NOMO-1 treated with dmso at 0.1 percent for 144 hours (cell line): ENCODE data around the gene TEAD3.
A peak's percentile ranks its signal among the peaks of the same experiment; 100 is the strongest.

Experiments
- DNase-seq: peaks from one replicate; lab custom pipeline; 2025; ENCODE audit not compliant: unreplicated experiment; lab: John Stamatoyannopoulos, UW

TEAD3 gene

DNA sequence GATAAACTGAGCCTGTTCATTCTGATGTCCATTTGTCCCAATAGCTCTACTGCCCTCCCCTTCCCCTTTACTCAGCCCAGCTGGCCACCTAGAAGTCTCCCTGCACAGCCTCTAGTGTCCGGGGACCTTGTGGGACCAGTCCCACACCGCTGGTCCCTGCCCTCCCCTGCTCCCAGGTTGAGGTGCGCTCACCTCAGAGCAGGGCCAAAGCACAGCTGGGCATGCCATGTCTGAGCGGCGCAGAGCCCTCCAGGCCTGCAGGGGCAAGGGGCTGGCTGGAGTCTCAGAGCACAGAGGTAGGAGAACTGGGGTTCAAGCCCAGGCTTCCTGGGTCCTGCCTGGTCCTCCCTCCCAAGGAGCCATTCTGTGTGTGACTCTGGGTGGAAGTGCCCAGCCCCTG, 69.4 kb downstream of the TEAD3 start:
- DNase-seq = no peak

GRCh38 chr6:35426074-35426473, 70.8 kb downstream of the TEAD3 start:
- peak; percentile 29 for DNase-seq

DNA sequence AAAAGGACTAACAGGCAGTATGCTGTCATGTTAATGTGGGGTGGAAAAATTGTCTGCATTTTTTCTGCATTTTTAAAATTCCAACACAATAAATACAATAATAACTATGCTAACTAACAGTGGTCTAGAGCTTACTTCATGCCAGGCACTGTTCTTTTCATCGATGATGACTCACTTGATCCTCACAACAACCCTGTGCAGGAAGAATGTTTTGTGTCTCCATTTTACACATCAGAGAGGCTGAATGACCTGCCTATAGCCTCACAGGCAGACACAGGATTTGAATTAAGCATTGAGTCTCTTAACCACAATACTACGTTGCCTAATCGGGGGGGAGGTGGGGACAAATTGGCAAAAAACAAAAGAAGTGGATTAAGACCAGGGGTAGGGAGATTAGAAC, 71.6 kb downstream of the TEAD3 start:
- no peak for DNase-seq
